HCT116 (cell line): ENCODE data around the gene PADI2. TPM values are rescaled to one million over a fixed set of nuclear protein-coding genes. Genes with fewer than 3 reads are reported as not detected.

Experiments
- ATAC-seq: fragments of 200-7000 bp; cut with Tn5 transposase; 2 replicates; pipeline ENCODE4 v1.9.1; 2020; ENCODE audit warnings: mild to moderate bottlenecking, moderate library complexity
- BruUV-seq: library from RNA; stranded (reverse); fragments of 400-500 nt; replicated peaks from 2 replicates; lab custom pipeline; 2021; lab: Mats Ljungman, UMichigan
- CTCF ChIA-PET: fragments of 300-600 bp; sonication (Branson Sonifier 250); formaldehyde crosslinking; loops from one replicate; lab custom pipeline; 2021; ENCODE audit warnings: antibody characterized with exemption; lab: Charles Lee
- POLR2A ChIA-PET: fragments of 300-600, 350-600 bp; sonication (Branson Sonifier 250); formaldehyde crosslinking; loops from one replicate; lab custom pipeline; 2021; ENCODE audit warnings: antibody characterized with exemption; lab: Charles Lee
- RAD21 ChIA-PET, 2 experiments: fragments of 300-600 bp; sonication (Branson Sonifier 250); formaldehyde crosslinking; loops; one replicate each; lab custom pipeline; 2023; ENCODE audit warnings: low total read pairs in 2 of 2; ENCODE audit not compliant: uncharacterized antibody in 2 of 2, unreplicated experiment in 2 of 2, low non-redundant PET in 1 of 2; lab: Charles Lee
- DNase-seq: peaks from one replicate; pipeline ENCODE4 v3.0.0-alpha.2; 2010; ENCODE audit warnings: low read depth, low spot score
- H2AFZ ChIP-seq: fragments of 200-600 bp; shearing (Covaris generic), sonication (generic); 2 replicates; pipeline ENCODE4 v1.6.1; 2017; ENCODE audit warnings: low read depth, mixed run types, mixed read lengths, antibody characterized with exemption, low read length; ENCODE audit not compliant: poor library complexity, severe bottlenecking
- H3K27ac ChIP-seq: 2 replicates; pipeline ENCODE4 v1.5.1; 2012; ENCODE audit warnings: low read depth, low read length
- H3K27me3 ChIP-seq: fragments of 200-600 bp; sonication (generic); 2 replicates; pipeline ENCODE4 v1.6.1; 2016; ENCODE audit warnings: mixed run types, low read length, mixed read lengths; ENCODE audit not compliant: insufficient read depth
- H3K36me3 ChIP-seq, 2 experiments: fragments of 200-500 bp in 1 of 2; fragments of 200-600 bp in 1 of 2; sonication (Bioruptor generic) in 1 of 2; sonication (generic) in 1 of 2; 2 replicates each; pipeline versions ENCODE4 v1.5.1 to v1.6.1; 2014 to 2016; ENCODE audit warnings: low read length in 2 of 2, inconsistent platforms in 1 of 2, mixed read lengths in 1 of 2, mixed run types in 1 of 2; ENCODE audit not compliant: insufficient read depth in 2 of 2, control insufficient read depth in 1 of 2
- H3K4me1 ChIP-seq, 2 experiments: fragments of 200-600 bp in 1 of 2; sonication (generic) in 1 of 2; 2 replicates each; pipeline versions ENCODE4 v1.5.1 to v1.6.1; 2012 to 2017; ENCODE audit warnings: low read length in 2 of 2, inconsistent platforms in 1 of 2, mild to moderate bottlenecking in 1 of 2, mixed read lengths in 1 of 2, mixed run types in 1 of 2, moderate library complexity in 1 of 2; ENCODE audit not compliant: insufficient read depth in 2 of 2, control insufficient read depth in 1 of 2
- H3K4me2 ChIP-seq: fragments of 200-600 bp; sonication (generic); 2 replicates; pipeline ENCODE4 v1.6.1; 2017; ENCODE audit warnings: mixed run types, low read length, mixed read lengths
- H3K4me3 ChIP-seq, 2 experiments: fragments of 200-600 bp in 1 of 2; sonication (generic) in 1 of 2; replicated peaks in 1 of 2; 2 replicates each; pipeline ENCODE4 v1.5.1; 2011 to 2016; ENCODE audit warnings: low read length in 2 of 2, control low read depth in 1 of 2, low read depth in 1 of 2, mild to moderate bottlenecking in 1 of 2, mixed read lengths in 1 of 2, mixed run types in 1 of 2
- H3K79me2 ChIP-seq: fragments of 200-600 bp; sonication (generic); 2 replicates; pipeline ENCODE4 v1.6.1; 2017; ENCODE audit warnings: mild to moderate bottlenecking, mixed run types, low read length, moderate library complexity, mixed read lengths; ENCODE audit not compliant: insufficient read depth
- H3K9ac ChIP-seq: fragments of 200-600 bp; sonication (generic); 2 replicates; pipeline ENCODE4 v1.6.1; 2016; ENCODE audit warnings: low read length, mixed read lengths
- H3K9me2 ChIP-seq: fragments of 200-600 bp; sonication (generic), shearing (Covaris generic); 2 replicates; pipeline ENCODE4 v1.6.1; 2017; ENCODE audit warnings: mixed run types, mild to moderate bottlenecking, moderate library complexity; ENCODE audit not compliant: insufficient read depth
- H3K9me3 ChIP-seq, 2 experiments: fragments of 200-500 bp in 1 of 2; fragments of 200-600 bp in 1 of 2; sonication (Bioruptor generic) in 1 of 2; sonication (generic) in 1 of 2; 2 replicates each; pipeline ENCODE4 v1.6.1; 2014 to 2017; ENCODE audit warnings: low read length in 2 of 2, mixed read lengths in 2 of 2, inconsistent platforms in 1 of 2, low read depth in 1 of 2, mild to moderate bottlenecking in 1 of 2, mixed run types in 1 of 2, moderate library complexity in 1 of 2; ENCODE audit not compliant: control insufficient read depth in 1 of 2, insufficient read depth in 1 of 2
- H4K20me1 ChIP-seq: fragments of 200-600 bp; sonication (generic), shearing (Covaris generic); 2 replicates; pipeline ENCODE4 v1.6.1; 2017; ENCODE audit warnings: mixed run types, mild to moderate bottlenecking, moderate library complexity; ENCODE audit not compliant: insufficient read depth
- CBX3 ChIP-seq: IDR thresholded peaks from 2 replicates; pipeline ENCODE4 v1.6.1; 2012; ENCODE audit warnings: low read depth
- EZH2phosphoT487 ChIP-seq: fragments of 200-600 bp; IDR thresholded peaks from 2 replicates; pipeline ENCODE4 v1.6.1; 2018; ENCODE audit warnings: antibody characterized with exemption, borderline replicate concordance
- JUND ChIP-seq: IDR thresholded peaks from 2 replicates; pipeline ENCODE4 v1.6.1; 2012
- SP1 ChIP-seq: IDR thresholded peaks from 2 replicates; pipeline ENCODE4 v1.6.1; 2012; ENCODE audit warnings: low read depth
- intact Hi-C: fragments of 100-400 bp; cut with micrococcal nuclease; formaldehyde crosslinking; loops from 2 replicates; pipeline ENCODE4 v1.10.0; 2022
- total RNA-seq: library from RNA; stranded (reverse); gene quantifications from one replicate; pipeline ENCODE4 v1.2.1, GENCODE V29; 2021; ENCODE audit not compliant: unreplicated experiment

PADI2 gene
- total RNA-seq, 1 experiment from 2014 or later, result 2.7 TPM

GRCh38 chr1:17031436-17031835 is 87.8 kb downstream of the PADI2 start:
- TF ChIP-seq CBX3 (no peak), EZH2phosphoT487 (no peak)
- TF ChIP-seq, all 23 proteins: peak for 0
- no peaks in the 10 kb centered on the region for H3K27me3 ChIP-seq
- H3K27ac ChIP-seq, result no peak overlapping the region
- no peak overlapping the region for H3K4me3 ChIP-seq
- H3K79me2 ChIP-seq, result peaks cover 36% of the 10 kb centered on the region
- H2AFZ ChIP-seq, result no peak overlapping the region
- H3K36me3 ChIP-seq, result peaks cover 23 to 36% of the 10 kb centered on the region in 2 experiments
- BruUV-seq, result no TSS peak
- ATAC-seq, result no peak
- no peak overlapping the region for H3K9ac ChIP-seq
- no peaks in the 10 kb centered on the region for H3K9me2 ChIP-seq
- H3K9me3 ChIP-seq, result no peaks in the 10 kb centered on the region
- ChIA-PET CTCF (no interaction called here), RAD21 (no interaction called here), POLR2A (no interaction called here)
- no peaks in the 10 kb centered on the region for H3K4me1 ChIP-seq
- DNase-seq, result no peak
- intact Hi-C loops, result no loop called here
- no peak overlapping the region for H3K4me2 ChIP-seq
- H4K20me1 ChIP-seq, result no peaks in the 10 kb centered on the region

GRCh38 chr1:17030206-17030605 is 89.0 kb downstream of the PADI2 start:
- BruUV-seq, result no TSS peak
- intact Hi-C loops, result no loop called here
- Histone ChIP-seq H3K9me3 (no peaks in the 10 kb centered on the region), H3K36me3 (peaks cover 23 to 32% of the 10 kb centered on the region in 2 experiments), H2AFZ (no peak overlapping the region)
- RAD21 ChIA-PET, result no interaction called here
- no peak for TF ChIP-seq SP1
- TF ChIP-seq JUND, result no peak
- TF ChIP-seq, all 23 proteins: peak for 0
- Histone ChIP-seq H3K27me3 (no peaks in the 10 kb centered on the region), H3K27ac (no peak overlapping the region), H3K4me2 (no peak overlapping the region), H3K9ac (no peak overlapping the region), H3K4me3 (no peak overlapping the region), H4K20me1 (no peaks in the 10 kb centered on the region; the same call in 1 of the 2 replicates), H3K79me2 (peaks cover 26% of the 10 kb centered on the region; the same call in 1 of the 2 replicates), H3K9me2 (no peaks in the 10 kb centered on the region), H3K4me1 (no peaks in the 10 kb centered on the region)
- ChIA-PET POLR2A (interaction anchor here (0.7 kb wide), 1 partner anchor 70 kb away, joined by 3 read pairs; no protein-coding TSS in a partner anchor), CTCF (no interaction called here)
- no peak for DNase-seq
- ATAC-seq, result no peak
